Measurements from ENCODE around the gene EIF2B4.
A peak's percentile ranks its signal among the peaks of the same experiment; 100 is the strongest.

Gene EIF2B4

GRCh38 chr2:27370816-27371620 lies 880 bp upstream of the EIF2B4 start:
- no peak for TF ChIP-seq CTCF (IDR thresholded peaks at IDR 0.05; ENCODE audit: control insufficient read depth, insufficient read depth, low read depth, low read length, missing control alignments)
- H3K4me3 ChIP-seq (ENCODE audit: control insufficient read depth, low read depth, low read length) = peak overlapping the region; percentile 84
- no peak for DNase-seq (ENCODE audit: low read depth)

GRCh38 chr2:27369471-27370025 lies 590 bp downstream of the EIF2B4 start:
- peak overlapping the region; percentile 67 for H3K4me3 ChIP-seq (ENCODE audit: control insufficient read depth, low read depth, low read length)
- no peak for TF ChIP-seq CTCF (IDR thresholded peaks at IDR 0.05; ENCODE audit: control insufficient read depth, insufficient read depth, low read depth, low read length, missing control alignments)
- DNase-seq (ENCODE audit: low read depth) = no peak

- no peak for DNase-seq (ENCODE audit: low read depth)
- no peak for TF ChIP-seq CTCF (IDR thresholded peaks at IDR 0.05; ENCODE audit: control insufficient read depth, insufficient read depth, low read depth, low read length, missing control alignments)
- no peak overlapping the region for H3K4me3 ChIP-seq (ENCODE audit: control insufficient read depth, low read depth, low read length)
Measured at GRCh38 chr2:27363933-27364332, 6.2 kb downstream of the EIF2B4 start.

GRCh38 chr2:27362678-27363420 lies 7.3 kb downstream of the EIF2B4 start:
- no peak overlapping the region for H3K4me3 ChIP-seq (ENCODE audit: control insufficient read depth, low read depth, low read length)
- no peak for TF ChIP-seq CTCF (IDR thresholded peaks at IDR 0.05; ENCODE audit: control insufficient read depth, insufficient read depth, low read depth, low read length, missing control alignments)

GRCh38 chr2:27356382-27357181 lies 13.6 kb downstream of the EIF2B4 start, which contains the start of gene GTF3C2:
Gene GTF3C2, minus strand, starts transcription at chr2:27356764. Its CDS starts 13,210 bp downstream, at chr2:27343554.
- no peak for TF ChIP-seq CTCF (IDR thresholded peaks at IDR 0.05; ENCODE audit: control insufficient read depth, insufficient read depth, low read depth, low read length, missing control alignments)
- H3K4me3 ChIP-seq (ENCODE audit: control insufficient read depth, low read depth, low read length) = peak within 1 kb of the TSS; percentile 98
- peak; percentile 83 for DNase-seq (ENCODE audit: low read depth)

More at GRCh38 chr2:27362678-27363420, 7.3 kb downstream of the EIF2B4 start:
- DNase-seq (ENCODE audit: low read depth) = no peak

- H3K4me3 ChIP-seq (ENCODE audit: control insufficient read depth, low read depth, low read length) = peak overlapping the region; percentile 98
- no peak for DNase-seq (ENCODE audit: low read depth)
- TF ChIP-seq CTCF (IDR thresholded peaks at IDR 0.05; ENCODE audit: control insufficient read depth, insufficient read depth, low read depth, low read length, missing control alignments) = no peak
Measured at GRCh38 chr2:27356056-27356381, 14.1 kb downstream of the EIF2B4 start.
